GM12878 (cell line): ENCODE results near the gene TAB2. TPM values are rescaled to one million over a fixed set of nuclear protein-coding genes. Genes with fewer than 3 reads are reported as not detected.

Experiments
- CBX5 ChIP-seq: sonication (generic); IDR thresholded peaks from 2 replicates; pipeline ENCODE4 v1.6.1; 2016; ENCODE audit warnings: low read depth, moderate library complexity, mild to moderate bottlenecking, inconsistent platforms
- CHD2 ChIP-seq: IDR thresholded peaks from 2 replicates; pipeline ENCODE4 v1.6.1; 2011; ENCODE audit warnings: low read depth, low read length, improper control_type of control experiment, borderline replicate concordance
- EGR1 ChIP-seq, 2 experiments: IDR thresholded peaks; 1 replicate in 1 of 2; 2 replicates in 1 of 2; pipeline ENCODE4 v1.6.1; 2011 to 2012; ENCODE audit warnings: low read depth in 2 of 2, low read length in 2 of 2, borderline replicate concordance in 1 of 2, mild to moderate bottlenecking in 1 of 2, moderate library complexity in 1 of 2
- GATAD2B ChIP-seq: fragments of 450-650 bp; conservative IDR thresholded peaks from 2 replicates; pipeline ENCODE4 v1.6.1; 2017; ENCODE audit warnings: low read depth, mild to moderate bottlenecking, moderate library complexity
- HDAC2 ChIP-seq: fragments of 200-600 bp; sonication (generic); IDR thresholded peaks from 2 replicates; pipeline ENCODE4 v1.6.1; 2017
- IKZF1 ChIP-seq: fragments of 450-650 bp; conservative IDR thresholded peaks from 2 replicates; pipeline ENCODE4 v1.6.1; 2017; ENCODE audit warnings: antibody characterized with exemption, mild to moderate bottlenecking
- LARP7 ChIP-seq: fragments of 450-650 bp; IDR thresholded peaks from 2 replicates; pipeline ENCODE4 v1.6.1; 2017; ENCODE audit warnings: mild to moderate bottlenecking
- NFXL1 ChIP-seq: fragments of 450-650 bp; IDR thresholded peaks from 2 replicates; pipeline ENCODE4 v1.6.1; 2017; ENCODE audit warnings: antibody characterized with exemption, mild to moderate bottlenecking, borderline replicate concordance
- POLR2A ChIP-seq: IDR thresholded peaks from 2 replicates; pipeline ENCODE4 v1.6.1; 2011; ENCODE audit warnings: low read depth, mild to moderate bottlenecking, low read length
- RAD21 ChIP-seq: IDR thresholded peaks from 2 replicates; pipeline ENCODE4 v1.6.1; 2011; ENCODE audit warnings: mild to moderate bottlenecking, low read depth, low read length, moderate library complexity; ENCODE audit not compliant: insufficient read depth
- SP1 ChIP-seq: IDR thresholded peaks from one replicate; pipeline ENCODE4 v1.6.1; 2011; ENCODE audit warnings: low read depth, low read length
- STAT1 ChIP-seq: fragments of 450-650 bp; conservative IDR thresholded peaks from 2 replicates; pipeline ENCODE4 v1.6.1; 2014; ENCODE audit warnings: antibody characterized with exemption, mild to moderate bottlenecking
- TAF1 ChIP-seq: IDR thresholded peaks from 2 replicates; pipeline ENCODE4 v1.6.1; 2011; ENCODE audit warnings: mild to moderate bottlenecking, low read depth, low read length, borderline replicate concordance
- TBL1XR1 ChIP-seq: IDR thresholded peaks from 2 replicates; pipeline ENCODE4 v1.6.1; 2012; ENCODE audit warnings: low read depth, low read length, improper control_type of control experiment
- TCF12 ChIP-seq: IDR thresholded peaks from 2 replicates; pipeline ENCODE4 v1.6.1; 2011; ENCODE audit warnings: low read depth, mild to moderate bottlenecking, low read length
- ZNF592 ChIP-seq: fragments of 450-650 bp; IDR thresholded peaks from 2 replicates; pipeline ENCODE4 v1.6.1; 2017; ENCODE audit warnings: mild to moderate bottlenecking, moderate library complexity
- ZSCAN29 ChIP-seq: fragments of 450-650 bp; IDR thresholded peaks from 2 replicates; pipeline ENCODE4 v1.6.1; 2017; ENCODE audit warnings: mild to moderate bottlenecking, moderate library complexity
- polyA plus RNA-seq, 11 experiments: library from polyadenylated mRNA; depleted of rRNA in 4 of 11; unstranded in 6 of 11; stranded (reverse) in 5 of 11; fragments of >200 nt; fragmentation: Nextera tagmentation in 4 of 11; fragmentation: Illumina TruSeq in 1 of 11; extraction: Ambion mirVana in 4 of 11; extraction: Trizol in 1 of 11; gene quantifications; 1 replicate in 1 of 11; 2 replicates in 10 of 11; pipeline versions ENCODE4 v1.2.1 to v1.2.3, GENCODE V29; 2011 to 2016; ENCODE audit warnings: inconsistent platforms in 2 of 11, missing spikeins in 2 of 11, low read depth in 1 of 11
- total RNA-seq, 4 experiments: library from RNA; depleted of rRNA in 3 of 4; stranded (reverse); fragments of >200 nt in 3 of 4; fragmentation: Illumina TruSeq in 1 of 4; extraction: Trizol in 1 of 4; gene quantifications; 2 replicates each; pipeline versions ENCODE4 v1.2.1 to v1.2.3, GENCODE V29; 2013 to 2021
- TF ChIP-seq, protein P1 (sequence below): fragments of 450-650 bp; IDR thresholded peaks from 2 replicates; pipeline ENCODE4 v1.6.1; 2014; ENCODE audit warnings: mild to moderate bottlenecking
- TF ChIP-seq, protein P2 (sequence below): fragments of 450-650 bp; formaldehyde crosslinking; IDR thresholded peaks from 2 replicates; pipeline ENCODE4 v1.4.0; 2022; ENCODE audit warnings: mild to moderate bottlenecking, moderate library complexity
- TF ChIP-seq, protein P3 (sequence below): IDR thresholded peaks from 2 replicates; pipeline ENCODE4 v1.6.1; 2012; ENCODE audit warnings: low read depth, low read length, improper control_type of control experiment

TAB2 gene
- total and polyA plus RNA-seq, 10 of the 15 experiments (the other 5 are each of a cell fraction or from before 2014, with no cell fraction given) = 8.9 to 66.3 (median 23.0) TPM

DNA sequence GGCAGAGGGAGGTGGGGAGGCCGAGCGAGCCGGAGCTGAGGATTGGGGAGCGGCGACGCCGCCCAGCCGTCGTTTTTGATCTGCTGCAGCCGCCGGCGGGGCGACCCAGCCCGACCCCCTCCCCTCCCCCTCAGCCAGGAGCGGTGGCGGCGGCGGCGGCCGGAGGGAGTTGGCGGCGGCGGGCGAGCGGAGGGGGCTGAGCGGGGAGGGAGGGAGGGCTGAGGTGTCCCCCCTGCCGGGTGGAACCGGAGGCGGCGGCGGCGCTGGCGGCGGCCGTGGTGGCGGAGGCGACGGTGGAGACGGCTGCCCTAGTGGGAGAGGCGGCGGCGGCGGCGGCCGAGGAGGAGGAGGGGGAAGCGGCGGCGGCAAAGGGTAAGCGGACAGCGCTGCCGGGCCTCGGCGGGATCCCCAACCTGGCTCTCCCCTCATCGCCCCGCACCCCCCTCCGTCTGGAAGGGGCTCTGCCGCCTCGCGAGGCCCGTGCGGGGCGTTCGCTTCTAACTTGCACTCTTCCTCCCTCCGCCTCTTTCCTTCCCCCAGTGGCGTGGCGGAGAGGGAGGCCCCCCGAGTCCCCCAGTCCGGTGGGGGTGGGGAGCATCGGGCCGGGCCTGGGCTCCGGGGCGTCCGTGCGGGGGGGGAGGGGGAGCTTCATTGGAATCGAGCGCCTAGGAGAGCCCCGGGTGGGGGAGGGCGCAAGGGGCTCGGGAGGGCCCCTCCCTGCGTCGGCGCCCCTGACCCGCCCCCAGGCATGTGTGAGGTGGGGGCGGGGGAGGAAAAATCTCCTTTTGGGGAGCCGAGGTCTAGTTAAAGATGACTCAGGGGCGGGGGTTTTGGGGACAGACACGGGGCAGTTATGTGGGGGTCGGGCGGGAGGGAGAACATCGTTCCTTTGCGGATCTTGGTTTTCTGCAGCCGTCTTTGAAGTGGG lies at the start of gene TAB2 (continued):
- no peak for TF ChIP-seq TBL1XR1
- 0 out of 2 replicates have a peak, but pooled peaks have one; percentile 1 for TF ChIP-seq TAF1
- peak; percentile 17; the same call in 1 of the 2 replicates for TF ChIP-seq GATAD2B
- TF ChIP-seq, protein P1, sequence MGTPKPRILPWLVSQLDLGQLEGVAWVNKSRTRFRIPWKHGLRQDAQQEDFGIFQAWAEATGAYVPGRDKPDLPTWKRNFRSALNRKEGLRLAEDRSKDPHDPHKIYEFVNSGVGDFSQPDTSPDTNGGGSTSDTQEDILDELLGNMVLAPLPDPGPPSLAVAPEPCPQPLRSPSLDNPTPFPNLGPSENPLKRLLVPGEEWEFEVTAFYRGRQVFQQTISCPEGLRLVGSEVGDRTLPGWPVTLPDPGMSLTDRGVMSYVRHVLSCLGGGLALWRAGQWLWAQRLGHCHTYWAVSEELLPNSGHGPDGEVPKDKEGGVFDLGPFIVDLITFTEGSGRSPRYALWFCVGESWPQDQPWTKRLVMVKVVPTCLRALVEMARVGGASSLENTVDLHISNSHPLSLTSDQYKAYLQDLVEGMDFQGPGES = no peak
- TF ChIP-seq CHD2 = peak; percentile 60; the same call in 1 of the 2 replicates
- TF ChIP-seq EGR1 (IDR thresholded peaks at IDR 0.05; ENCODE audit: borderline replicate concordance in 1 of 2, low read depth in 2 of 2, low read length in 2 of 2) = peak in 1 of 2 experiments; percentile 77; a peak in 2 of 3 replicates
- no peak for TF ChIP-seq SP1
- TF ChIP-seq CBX5 = 0 out of 2 replicates have a peak, but pooled peaks have one; percentile 12
- peak; percentile 77 for TF ChIP-seq POLR2A
- TF ChIP-seq, protein P2, sequence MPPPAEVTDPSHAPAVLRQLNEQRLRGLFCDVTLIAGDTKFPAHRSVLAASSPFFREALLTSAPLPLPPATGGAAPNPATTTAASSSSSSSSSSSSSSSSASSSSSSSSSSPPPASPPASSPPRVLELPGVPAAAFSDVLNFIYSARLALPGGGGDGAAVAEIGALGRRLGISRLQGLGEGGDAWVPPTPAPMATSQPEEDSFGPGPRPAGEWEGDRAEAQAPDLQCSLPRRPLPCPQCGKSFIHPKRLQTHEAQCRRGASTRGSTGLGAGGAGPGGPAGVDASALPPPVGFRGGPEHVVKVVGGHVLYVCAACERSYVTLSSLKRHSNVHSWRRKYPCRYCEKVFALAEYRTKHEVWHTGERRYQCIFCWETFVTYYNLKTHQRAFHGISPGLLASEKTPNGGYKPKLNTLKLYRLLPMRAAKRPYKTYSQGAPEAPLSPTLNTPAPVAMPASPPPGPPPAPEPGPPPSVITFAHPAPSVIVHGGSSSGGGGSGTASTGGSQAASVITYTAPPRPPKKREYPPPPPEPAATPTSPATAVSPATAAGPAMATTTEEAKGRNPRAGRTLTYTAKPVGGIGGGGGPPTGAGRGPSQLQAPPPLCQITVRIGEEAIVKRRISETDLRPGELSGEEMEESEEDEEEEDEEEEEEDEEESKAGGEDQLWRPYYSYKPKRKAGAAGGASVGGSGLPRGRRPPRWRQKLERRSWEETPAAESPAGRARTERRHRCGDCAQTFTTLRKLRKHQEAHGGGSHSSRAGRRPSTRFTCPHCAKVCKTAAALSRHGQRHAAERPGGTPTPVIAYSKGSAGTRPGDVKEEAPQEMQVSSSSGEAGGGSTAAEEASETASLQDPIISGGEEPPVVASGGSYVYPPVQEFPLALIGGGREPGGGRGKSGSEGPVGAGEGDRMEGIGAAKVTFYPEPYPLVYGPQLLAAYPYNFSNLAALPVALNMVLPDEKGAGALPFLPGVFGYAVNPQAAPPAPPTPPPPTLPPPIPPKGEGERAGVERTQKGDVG (CRISPR knock-in tag) = no peak
- 0 out of 2 replicates have a peak, but pooled peaks have one; percentile 76 for TF ChIP-seq LARP7
- TF ChIP-seq, protein P3, sequence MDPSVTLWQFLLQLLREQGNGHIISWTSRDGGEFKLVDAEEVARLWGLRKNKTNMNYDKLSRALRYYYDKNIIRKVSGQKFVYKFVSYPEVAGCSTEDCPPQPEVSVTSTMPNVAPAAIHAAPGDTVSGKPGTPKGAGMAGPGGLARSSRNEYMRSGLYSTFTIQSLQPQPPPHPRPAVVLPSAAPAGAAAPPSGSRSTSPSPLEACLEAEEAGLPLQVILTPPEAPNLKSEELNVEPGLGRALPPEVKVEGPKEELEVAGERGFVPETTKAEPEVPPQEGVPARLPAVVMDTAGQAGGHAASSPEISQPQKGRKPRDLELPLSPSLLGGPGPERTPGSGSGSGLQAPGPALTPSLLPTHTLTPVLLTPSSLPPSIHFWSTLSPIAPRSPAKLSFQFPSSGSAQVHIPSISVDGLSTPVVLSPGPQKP = no peak
- no peak for TF ChIP-seq HDAC2
- TF ChIP-seq NFXL1 = no peak
- no peak for TF ChIP-seq STAT1
- TF ChIP-seq ZNF592 = no peak
- peak; percentile 31; the same call in 1 of the 2 replicates for TF ChIP-seq TCF12
- TF ChIP-seq RAD21 = 0 out of 2 replicates have a peak, but pooled peaks have one; percentile 0
- TF ChIP-seq ZSCAN29 = no peak
- peak; percentile 10 for TF ChIP-seq IKZF1
